OCI-LY7 (cell line): ENCODE results near the gene CARD18.

Source experiments
- EZH2phosphoT487 ChIP-seq: fragments of 200-600 bp; sonication (generic); IDR thresholded peaks from 2 replicates; pipeline ENCODE4 v1.6.1; 2018; ENCODE audit warnings: low read depth, borderline replicate concordance, mild to moderate bottlenecking, mixed run types, antibody characterized with exemption, low read length, moderate library complexity, mixed read lengths
- TF ChIP-seq, protein P1 (sequence below): fragments of 200-600 bp; sonication (generic); conservative IDR thresholded peaks from 2 replicates; pipeline ENCODE4 v1.5.1; 2014; ENCODE audit warnings: mild to moderate bottlenecking, antibody characterized with exemption, low read length, moderate library complexity, mixed read lengths

DNA sequence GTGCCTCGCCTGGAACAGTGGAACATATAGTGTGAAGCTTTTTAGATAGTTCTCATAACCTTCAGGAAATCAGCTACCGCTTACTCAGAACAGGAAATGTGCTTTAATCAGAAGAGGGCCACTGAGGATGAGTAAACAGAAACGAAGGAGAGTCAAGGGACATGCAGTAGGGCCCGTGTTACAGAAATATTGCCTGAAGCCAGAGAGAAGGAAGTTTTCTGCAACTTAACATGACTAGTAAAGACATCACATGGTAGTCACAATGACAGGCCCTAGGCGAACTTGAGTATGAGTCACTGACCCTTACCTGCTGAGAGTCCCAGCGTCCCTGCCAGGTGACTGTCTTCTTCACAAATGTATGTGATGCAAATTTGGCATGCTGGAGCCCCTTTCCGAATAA lies 39.4 kb downstream of the CARD18 start:
- TF ChIP-seq, protein P1, sequence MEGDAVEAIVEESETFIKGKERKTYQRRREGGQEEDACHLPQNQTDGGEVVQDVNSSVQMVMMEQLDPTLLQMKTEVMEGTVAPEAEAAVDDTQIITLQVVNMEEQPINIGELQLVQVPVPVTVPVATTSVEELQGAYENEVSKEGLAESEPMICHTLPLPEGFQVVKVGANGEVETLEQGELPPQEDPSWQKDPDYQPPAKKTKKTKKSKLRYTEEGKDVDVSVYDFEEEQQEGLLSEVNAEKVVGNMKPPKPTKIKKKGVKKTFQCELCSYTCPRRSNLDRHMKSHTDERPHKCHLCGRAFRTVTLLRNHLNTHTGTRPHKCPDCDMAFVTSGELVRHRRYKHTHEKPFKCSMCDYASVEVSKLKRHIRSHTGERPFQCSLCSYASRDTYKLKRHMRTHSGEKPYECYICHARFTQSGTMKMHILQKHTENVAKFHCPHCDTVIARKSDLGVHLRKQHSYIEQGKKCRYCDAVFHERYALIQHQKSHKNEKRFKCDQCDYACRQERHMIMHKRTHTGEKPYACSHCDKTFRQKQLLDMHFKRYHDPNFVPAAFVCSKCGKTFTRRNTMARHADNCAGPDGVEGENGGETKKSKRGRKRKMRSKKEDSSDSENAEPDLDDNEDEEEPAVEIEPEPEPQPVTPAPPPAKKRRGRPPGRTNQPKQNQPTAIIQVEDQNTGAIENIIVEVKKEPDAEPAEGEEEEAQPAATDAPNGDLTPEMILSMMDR: no peak
- no peak for TF ChIP-seq EZH2phosphoT487
